Measurements from ENCODE around the gene RDH16.
A peak's percentile ranks its signal among the peaks of the same experiment; 100 is the strongest.

The RDH16 gene

GRCh38 chr12:57001448-57001906 lies 44.1 kb upstream of the RDH16 start:
- peak; percentile 70 for DNase-seq (ENCODE audit: low spot score)
- in situ Hi-C loops (cut with MboI; ENCODE audit: low sequenced_read_pairs, unreplicated experiment) = loop anchor here (5.0 kb wide), 1 partner anchor 244 kb away; no protein-coding TSS in a partner anchor
- TF ChIP-seq, protein P1, sequence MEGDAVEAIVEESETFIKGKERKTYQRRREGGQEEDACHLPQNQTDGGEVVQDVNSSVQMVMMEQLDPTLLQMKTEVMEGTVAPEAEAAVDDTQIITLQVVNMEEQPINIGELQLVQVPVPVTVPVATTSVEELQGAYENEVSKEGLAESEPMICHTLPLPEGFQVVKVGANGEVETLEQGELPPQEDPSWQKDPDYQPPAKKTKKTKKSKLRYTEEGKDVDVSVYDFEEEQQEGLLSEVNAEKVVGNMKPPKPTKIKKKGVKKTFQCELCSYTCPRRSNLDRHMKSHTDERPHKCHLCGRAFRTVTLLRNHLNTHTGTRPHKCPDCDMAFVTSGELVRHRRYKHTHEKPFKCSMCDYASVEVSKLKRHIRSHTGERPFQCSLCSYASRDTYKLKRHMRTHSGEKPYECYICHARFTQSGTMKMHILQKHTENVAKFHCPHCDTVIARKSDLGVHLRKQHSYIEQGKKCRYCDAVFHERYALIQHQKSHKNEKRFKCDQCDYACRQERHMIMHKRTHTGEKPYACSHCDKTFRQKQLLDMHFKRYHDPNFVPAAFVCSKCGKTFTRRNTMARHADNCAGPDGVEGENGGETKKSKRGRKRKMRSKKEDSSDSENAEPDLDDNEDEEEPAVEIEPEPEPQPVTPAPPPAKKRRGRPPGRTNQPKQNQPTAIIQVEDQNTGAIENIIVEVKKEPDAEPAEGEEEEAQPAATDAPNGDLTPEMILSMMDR (IDR thresholded peaks at IDR 0.05; ENCODE audit: borderline replicate concordance, control extremely low read depth, extremely low read depth, insufficient read depth, missing control alignments) = peak; percentile 88

DNA sequence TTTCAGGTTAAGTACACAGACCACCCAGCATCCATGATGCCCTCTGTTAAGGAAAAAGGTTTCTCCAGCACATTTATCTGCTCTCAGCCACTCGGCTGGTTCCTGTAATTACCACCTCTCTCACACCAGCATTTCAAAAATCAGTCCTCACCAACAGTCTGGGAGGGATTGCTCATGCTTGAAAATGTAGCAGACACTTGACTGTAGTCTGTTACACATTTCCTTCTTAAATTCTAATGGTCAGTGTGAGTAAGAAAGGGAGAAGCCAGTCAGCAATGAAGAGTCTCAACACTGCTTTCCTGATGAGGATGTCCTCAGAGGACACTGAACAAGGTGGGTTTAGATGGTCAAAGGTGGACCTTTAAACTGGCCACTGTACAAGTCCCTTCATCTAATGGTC lies 43.0 kb upstream of the RDH16 start:
- in situ Hi-C loops (cut with MboI; ENCODE audit: low sequenced_read_pairs, unreplicated experiment) = loop anchor here (5.0 kb wide), 1 partner anchor 243 kb away; no protein-coding TSS in a partner anchor
- DNase-seq (ENCODE audit: low spot score) = no peak
- TF ChIP-seq, protein P1 (IDR thresholded peaks at IDR 0.05; ENCODE audit: borderline replicate concordance, control extremely low read depth, extremely low read depth, insufficient read depth, missing control alignments) = no peak

- in situ Hi-C loops (cut with MboI; ENCODE audit: low sequenced_read_pairs, unreplicated experiment) = loop anchor here (25.0 kb wide), 1 partner anchor 162 kb away; no protein-coding TSS in a partner anchor
- no peak for DNase-seq (ENCODE audit: low spot score)
- TF ChIP-seq, protein P1 (IDR thresholded peaks at IDR 0.05; ENCODE audit: borderline replicate concordance, control extremely low read depth, extremely low read depth, insufficient read depth, missing control alignments) = no peak
Observed at GRCh38 chr12:56999456-56999855, 42.0 kb upstream of the RDH16 start.

GRCh38 chr12:56998981-56999380 lies 41.6 kb upstream of the RDH16 start:
- in situ Hi-C loops (cut with MboI; ENCODE audit: low sequenced_read_pairs, unreplicated experiment) = loop anchor here (25.0 kb wide), 1 partner anchor 162 kb away; no protein-coding TSS in a partner anchor
- TF ChIP-seq, protein P1 (IDR thresholded peaks at IDR 0.05; ENCODE audit: borderline replicate concordance, control extremely low read depth, extremely low read depth, insufficient read depth, missing control alignments) = no peak
- peak; percentile 82 for DNase-seq (ENCODE audit: low spot score)

- in situ Hi-C loops (cut with MboI; ENCODE audit: low sequenced_read_pairs, unreplicated experiment) = loop anchor here (25.0 kb wide), 1 partner anchor 161 kb away; no protein-coding TSS in a partner anchor
- no peak for DNase-seq (ENCODE audit: low spot score)
Observed at GRCh38 chr12:56998316-56998715, 40.9 kb upstream of the RDH16 start.

DNA sequence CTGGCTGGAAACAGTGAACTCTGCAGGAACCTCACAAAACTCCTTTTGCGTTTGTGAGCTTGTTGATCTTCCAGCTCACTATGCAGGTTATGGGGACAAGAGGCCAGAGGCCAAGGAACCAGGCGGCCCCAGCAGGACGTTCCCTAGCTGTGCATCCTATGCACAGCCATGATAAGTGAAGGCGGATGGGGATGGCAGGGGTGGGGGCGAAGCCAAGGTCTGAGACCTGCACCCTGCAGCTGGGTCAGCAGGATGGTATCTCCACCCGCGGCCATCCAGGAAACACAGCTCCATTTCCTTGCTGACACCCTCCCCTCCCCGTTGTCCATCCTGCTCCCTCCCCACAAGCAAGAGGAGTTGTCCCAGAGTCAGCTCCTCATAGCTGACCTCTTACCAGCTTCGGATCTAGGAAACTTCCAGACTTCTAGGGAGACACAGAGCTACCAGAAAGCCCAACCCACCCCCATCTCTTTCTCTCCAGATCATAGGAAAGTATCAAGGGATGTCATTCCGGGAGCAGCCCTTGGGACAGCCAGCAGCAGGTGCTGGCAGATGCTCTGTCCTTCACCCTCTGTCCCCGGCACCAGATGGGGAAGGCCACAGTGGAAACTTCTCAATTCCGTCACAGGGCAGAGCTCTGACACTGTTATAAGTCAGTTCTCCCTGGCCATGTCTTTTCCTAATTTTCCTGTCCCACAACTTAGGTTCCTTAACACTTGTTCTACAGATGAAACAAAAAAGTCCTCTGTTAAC lies 39.6 kb upstream of the RDH16 start:
- TF ChIP-seq, protein P1 (IDR thresholded peaks at IDR 0.05; ENCODE audit: borderline replicate concordance, control extremely low read depth, extremely low read depth, insufficient read depth, missing control alignments) = no peak
- in situ Hi-C loops (cut with MboI; ENCODE audit: low sequenced_read_pairs, unreplicated experiment) = loop anchor here (25.0 kb wide), 1 partner anchor 160 kb away; no protein-coding TSS in a partner anchor
- no peak for DNase-seq (ENCODE audit: low spot score)

More at GRCh38 chr12:56998316-56998715, 40.9 kb upstream of the RDH16 start:
- TF ChIP-seq, protein P1 (IDR thresholded peaks at IDR 0.05; ENCODE audit: borderline replicate concordance, control extremely low read depth, extremely low read depth, insufficient read depth, missing control alignments) = no peak

Measured in GM13976 (cell line).